H1 (cell line): ENCODE measurements around the gene GRB7. TPM values are rescaled to one million over a fixed set of nuclear protein-coding genes. Genes with fewer than 3 reads are reported as not detected.
"Not testable (repeated sequence)": the region's sequence is repeated elsewhere in the genome, so short reads cannot be mapped to it uniquely, and the experiment has no call there.

Source experiments
- CTCF ChIA-PET: fragments of 300-600 bp; sonication (Branson Sonifier 250); formaldehyde crosslinking; loops from one replicate; lab custom pipeline; 2021; ENCODE audit not compliant: partially characterized antibody; lab: Charles Lee
- POLR2A ChIA-PET: fragments of 300-600 bp; sonication (Branson Sonifier 250); formaldehyde crosslinking; loops from one replicate; lab custom pipeline; 2021; ENCODE audit warnings: inconsistent platforms; ENCODE audit not compliant: partially characterized antibody; lab: Charles Lee
- DNase-seq, 2 experiments: peaks; one replicate each; pipeline versions ENCODE4 v3.0.0 to v3.0.0-alpha.2; 2010 to 2022; ENCODE audit warnings: low spot score in 2 of 2, low read depth in 1 of 2, mixed read lengths in 1 of 2
- FAIRE-seq: peaks from 2 replicates; lab custom pipeline; 2011; peaks lifted over from hg19 to GRCh38; lab: Jason Lieb, UNC
- H2AFZ ChIP-seq: 2 replicates; pipeline ENCODE4 v1.8.1; 2012; ENCODE audit warnings: low read length, inconsistent platforms
- H2AK5ac ChIP-seq: 2 replicates; pipeline ENCODE4 v1.6.1; 2013; ENCODE audit warnings: low read depth, low read length
- H2BK120ac ChIP-seq: replicated peaks from 2 replicates; pipeline ENCODE3; 2013; ENCODE audit warnings: low read depth, low read length, inconsistent platforms
- H2BK12ac ChIP-seq: 2 replicates; pipeline ENCODE4 v1.6.1; 2013; ENCODE audit warnings: low read depth, low read length
- H2BK15ac ChIP-seq: 2 replicates; pipeline ENCODE4 v1.6.1; 2013; ENCODE audit warnings: low read length
- H2BK20ac ChIP-seq: 2 replicates; pipeline ENCODE4 v1.6.1; 2013; ENCODE audit warnings: low read length
- H2BK5ac ChIP-seq: 2 replicates; pipeline ENCODE4 v1.6.1; 2013; ENCODE audit warnings: low read depth, low read length
- H3K14ac ChIP-seq: 2 replicates; pipeline ENCODE4 v1.6.1; 2013; ENCODE audit warnings: inconsistent platforms; ENCODE audit not compliant: insufficient read length
- H3K18ac ChIP-seq: 2 replicates; pipeline ENCODE4 v1.6.1; 2013; ENCODE audit warnings: low read length; ENCODE audit errors: extremely low read depth
- H3K23ac ChIP-seq: 2 replicates; pipeline ENCODE4 v1.6.1; 2013; ENCODE audit warnings: inconsistent platforms; ENCODE audit not compliant: insufficient read length
- H3K23me2 ChIP-seq: 2 replicates; pipeline ENCODE4 v1.6.1; 2013; ENCODE audit warnings: low read depth, low read length
- H3K27ac ChIP-seq: 2 replicates; pipeline ENCODE4 v1.6.1; 2011; ENCODE audit warnings: low read depth, low read length, inconsistent platforms
- H3K27me3 ChIP-seq, 4 experiments: replicated peaks in 1 of 4; 1 replicate in 1 of 4; 2 replicates in 3 of 4; pipeline versions ENCODE4 v1.6.1 to v1.8.1; 2011 to 2013; ENCODE audit warnings: low read length in 3 of 4, mild to moderate bottlenecking in 3 of 4, inconsistent platforms in 2 of 4, mixed read lengths in 2 of 4, moderate library complexity in 1 of 4; ENCODE audit not compliant: control insufficient read depth in 3 of 4, insufficient read depth in 3 of 4; ENCODE audit errors: extremely low read depth in 1 of 4
- H3K36me3 ChIP-seq, 4 experiments: 2 replicates each; pipeline versions ENCODE4 v1.6.1 to v1.8.1; 2011 to 2013; ENCODE audit warnings: mild to moderate bottlenecking in 4 of 4, low read length in 3 of 4, moderate library complexity in 2 of 4, control low read depth in 1 of 4, inconsistent platforms in 1 of 4; ENCODE audit not compliant: insufficient read depth in 4 of 4, control insufficient read depth in 2 of 4
- H3K4ac ChIP-seq: replicated peaks from 2 replicates; pipeline ENCODE3; 2013; ENCODE audit warnings: low read length, low read depth, mixed read lengths, inconsistent platforms; ENCODE audit not compliant: insufficient read length
- H3K4me1 ChIP-seq, 4 experiments: replicated peaks in 1 of 4; 1 replicate in 1 of 4; 2 replicates in 3 of 4; pipeline versions ENCODE4 v1.6.1 to v1.8.1; 2011 to 2013; ENCODE audit warnings: low read length in 3 of 4, inconsistent platforms in 2 of 4, mixed read lengths in 1 of 4; ENCODE audit not compliant: insufficient read depth in 4 of 4, control insufficient read depth in 3 of 4
- H3K4me2 ChIP-seq, 2 experiments: 2 replicates each; pipeline versions ENCODE4 v1.6.1 to v1.8.1; 2011 to 2013; ENCODE audit warnings: low read depth in 2 of 2, low read length in 2 of 2, control low read depth in 1 of 2, inconsistent platforms in 1 of 2, mild to moderate bottlenecking in 1 of 2; ENCODE audit not compliant: insufficient read depth in 1 of 2
- H3K4me3 ChIP-seq, 4 experiments: fragments of 200-600, 300-600 bp in 1 of 4; sonication (generic), shearing (Covaris generic), sonication (Bioruptor Twin) in 1 of 4; 2 replicates each; pipeline versions ENCODE4 v1.5.1 to v1.8.1; 2011 to 2016; ENCODE audit warnings: low read length in 4 of 4, low read depth in 3 of 4, control low read depth in 2 of 4, inconsistent platforms in 2 of 4, mild to moderate bottlenecking in 2 of 4, mixed read lengths in 1 of 4, moderate library complexity in 1 of 4; ENCODE audit not compliant: insufficient read depth in 2 of 4; ENCODE audit errors: extremely low read depth in 1 of 4
- H3K56ac ChIP-seq: replicated peaks from 2 replicates; pipeline ENCODE3; 2013; ENCODE audit warnings: low read depth, mild to moderate bottlenecking, mixed read lengths, low read length, inconsistent platforms; ENCODE audit not compliant: insufficient read length
- H3K79me1 ChIP-seq: 2 replicates; pipeline ENCODE4 v1.6.1; 2013; ENCODE audit warnings: low read depth, low read length, control low read depth
- H3K79me2 ChIP-seq, 2 experiments: 2 replicates each; pipeline versions ENCODE4 v1.6.1 to v1.8.1; 2012 to 2013; ENCODE audit warnings: low read length in 2 of 2, mild to moderate bottlenecking in 2 of 2, inconsistent platforms in 1 of 2; ENCODE audit not compliant: insufficient read depth in 2 of 2, control insufficient read depth in 1 of 2
- H3K9ac ChIP-seq, 4 experiments: replicated peaks in 1 of 4; 1 replicate in 1 of 4; 2 replicates in 3 of 4; pipeline versions ENCODE4 v1.6.1 to v1.8.1; 2011 to 2013; ENCODE audit warnings: low read depth in 3 of 4, low read length in 3 of 4, control low read depth in 2 of 4, mild to moderate bottlenecking in 2 of 4, moderate library complexity in 2 of 4, inconsistent platforms in 1 of 4; ENCODE audit errors: extremely low read depth in 1 of 4
- H3K9me3 ChIP-seq, 2 experiments: 2 replicates each; pipeline versions ENCODE4 v1.6.1 to v1.8.1; 2012 to 2013; ENCODE audit warnings: mild to moderate bottlenecking in 2 of 2, moderate library complexity in 2 of 2, control low read depth in 1 of 2, inconsistent platforms in 1 of 2, low read depth in 1 of 2, low read length in 1 of 2, mixed read lengths in 1 of 2; ENCODE audit not compliant: insufficient read depth in 2 of 2
- H4K20me1 ChIP-seq, 2 experiments: replicated peaks in 1 of 2; 2 replicates each; pipeline versions ENCODE3 to v1.8.1; 2011 to 2013; ENCODE audit warnings: inconsistent platforms in 2 of 2, low read length in 2 of 2, mild to moderate bottlenecking in 1 of 2; ENCODE audit not compliant: insufficient read depth in 2 of 2, control insufficient read depth in 1 of 2
- H4K5ac ChIP-seq: 2 replicates; pipeline ENCODE4 v1.6.1; 2013; ENCODE audit warnings: low read length, low read depth, mixed read lengths, inconsistent platforms; ENCODE audit not compliant: insufficient read length
- H4K8ac ChIP-seq: 2 replicates; pipeline ENCODE4 v1.8.0; 2013; ENCODE audit warnings: mild to moderate bottlenecking, moderate library complexity, low read length, inconsistent platforms; ENCODE audit not compliant: insufficient read depth; ENCODE audit errors: extremely low read depth
- H4K91ac ChIP-seq: replicated peaks from 2 replicates; pipeline ENCODE3; 2013; ENCODE audit warnings: low read length, mixed read lengths, inconsistent platforms; ENCODE audit not compliant: insufficient read length
- CEBPB ChIP-seq: IDR thresholded peaks from 2 replicates; pipeline ENCODE4 v1.6.1; 2012; ENCODE audit warnings: low read depth, low read length
- WGBS, 2 experiments: shearing (Covaris generic) in 1 of 2; methylation state at CpG; one replicate each; pipeline versions ENCODE4 v1.1.6 to v1.1.7; 2013 to 2015; ENCODE audit warnings: low lambda C conversion rate in 2 of 2, mixed read lengths in 2 of 2, inconsistent platforms in 1 of 2, low coverage in 1 of 2, missing lambda C conversion rate in 1 of 2; ENCODE audit not compliant: insufficient replicate concordance in 2 of 2, insufficient coverage in 1 of 2, insufficient read length in 1 of 2; ENCODE audit errors: extremely low coverage in 1 of 2, missing lambda C conversion rate in 1 of 2; 5-methylcytosine and 5-hydroxymethylcytosine counted together
- polyA plus RNA-seq, 7 experiments: library from polyadenylated mRNA; depleted of rRNA in 3 of 7; stranded (reverse) in 5 of 7; unstranded in 2 of 7; fragments of >200 nt in 5 of 7; fragments of 200-250 nt in 2 of 7; gene quantifications; 1 replicate in 5 of 7; 2 replicates in 1 of 7; 4 replicates in 1 of 7; pipeline versions ENCODE4 v1.2.1 to v1.2.3, GENCODE V29; 2011 to 2013; ENCODE audit warnings: missing spikeins in 2 of 7, mixed read lengths in 2 of 7
- total RNA-seq: library from RNA; stranded (reverse); fragmentation: NEBNext Ultra II Directional; extraction: Animal tissue kit (Norgen Biotek cat#: 25700); gene quantifications from 2 replicates; pipeline ENCODE4 v1.2.1, GENCODE V29; 2021

The GRB7 gene
- total and polyA plus RNA-seq, 2 of the 8 experiments (the other 6 are each of a cell fraction or from before 2014, with no cell fraction given), result 32.2 to 41.5 TPM

- not testable (repeated sequence) for H2AK5ac ChIP-seq, H2BK12ac ChIP-seq, H2BK15ac ChIP-seq, H2AFZ ChIP-seq, H3K9ac ChIP-seq, H3K23ac ChIP-seq, H4K5ac ChIP-seq, H4K91ac ChIP-seq, H2BK120ac ChIP-seq, H3K9me3 ChIP-seq, H3K23me2 ChIP-seq, H3K27me3 ChIP-seq, H3K79me1 ChIP-seq, H3K4me3 ChIP-seq, H3K18ac ChIP-seq, H4K8ac ChIP-seq, DNase-seq, H3K14ac ChIP-seq, FAIRE-seq, H3K79me2 ChIP-seq, H2BK5ac ChIP-seq, H3K4ac ChIP-seq, H2BK20ac ChIP-seq, H3K4me2 ChIP-seq, H3K27ac ChIP-seq, H4K20me1 ChIP-seq, H3K56ac ChIP-seq
- 0 out of 2 replicates have a peak, but pooled peaks have one; percentile 28 for TF ChIP-seq CEBPB
- Histone ChIP-seq H3K36me3 (peaks cover 0 to 32% (median 22%) of the 10 kb centered on the region in 4 experiments; a peak in 6 of 8 replicates), H3K4me1 (peaks cover 0 to 17% (median 11%) of the 10 kb centered on the region in 4 experiments; a peak in 6 of 7 replicates)
- 93% methylated on average over 8 of the region's 8 CpGs; no CpG with 5 or more reads in 1 of the 2 experiments for WGBS, 2 experiments
- POLR2A ChIA-PET, result interaction anchor here (1.2 to 8.1 kb wide), 6 partner anchors 9 to 127 kb away, joined by 3 to 54 read pairs (median 4); partner anchors contain the start of gene MIEN1
- CTCF ChIA-PET, result interaction anchor here (0.6 to 1.6 kb wide), 3 partner anchors 19 to 95 kb away, joined by 4 to 5 read pairs (median 4); partner anchors contain the start of gene MIEN1
These were observed 10.8 kb downstream of the GRB7 start for GRCh38 chr17:39748444-39749034.
